ENCODE measurements around the gene HMCN1. TPM values are rescaled to one million over a fixed set of nuclear protein-coding genes. Genes with fewer than 3 reads are reported as not detected.

Gene HMCN1
- polyA plus RNA-seq, 1 donor from 2014 or later: 0.66 TPM

DNA sequence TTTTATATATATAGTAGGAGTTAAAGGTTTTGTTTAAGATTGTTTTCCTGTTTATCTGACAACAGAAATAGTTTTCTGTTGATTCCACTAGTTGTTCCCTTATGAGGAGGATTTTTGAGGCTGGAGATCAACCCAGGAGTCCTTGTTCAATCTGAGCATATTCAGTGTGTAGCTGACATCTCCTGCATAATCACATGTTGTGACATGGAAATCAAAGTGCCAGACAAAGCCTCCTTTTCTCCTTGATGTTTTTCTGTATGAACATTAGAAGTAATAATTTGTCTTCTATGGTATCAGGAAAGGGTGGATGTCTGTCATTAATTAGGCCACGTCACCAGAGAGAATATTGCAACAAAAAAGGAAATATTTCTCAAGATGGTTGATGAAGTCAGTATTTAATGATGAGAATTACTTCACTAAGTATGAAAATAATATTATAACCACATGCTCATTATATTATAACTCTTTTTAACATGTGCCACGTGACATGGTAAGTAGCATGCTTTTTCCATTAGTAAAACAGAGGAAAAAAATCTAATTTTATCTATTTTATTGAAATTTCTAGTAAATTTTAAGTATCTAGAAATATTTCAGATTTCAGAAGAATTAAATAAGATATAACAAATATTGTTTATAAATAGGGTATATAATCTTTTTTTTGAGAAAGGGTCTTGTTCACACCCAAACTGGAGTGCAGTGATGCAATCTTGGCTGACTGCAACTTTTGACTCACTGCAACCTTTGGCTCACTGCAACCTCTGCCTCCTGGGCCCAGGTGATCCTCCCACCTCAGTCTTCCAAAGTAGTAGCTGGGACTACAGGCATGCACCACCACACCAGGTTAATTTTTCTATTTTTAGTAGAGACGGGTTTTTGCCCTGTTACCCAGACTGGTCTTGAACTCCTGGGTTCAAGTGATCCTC is 223.5 kb downstream of the HMCN1 start:
- H2AFZ ChIP-seq (ENCODE audit: low read depth, low read length): no peak overlapping the region
- TF ChIP-seq, protein P1, sequence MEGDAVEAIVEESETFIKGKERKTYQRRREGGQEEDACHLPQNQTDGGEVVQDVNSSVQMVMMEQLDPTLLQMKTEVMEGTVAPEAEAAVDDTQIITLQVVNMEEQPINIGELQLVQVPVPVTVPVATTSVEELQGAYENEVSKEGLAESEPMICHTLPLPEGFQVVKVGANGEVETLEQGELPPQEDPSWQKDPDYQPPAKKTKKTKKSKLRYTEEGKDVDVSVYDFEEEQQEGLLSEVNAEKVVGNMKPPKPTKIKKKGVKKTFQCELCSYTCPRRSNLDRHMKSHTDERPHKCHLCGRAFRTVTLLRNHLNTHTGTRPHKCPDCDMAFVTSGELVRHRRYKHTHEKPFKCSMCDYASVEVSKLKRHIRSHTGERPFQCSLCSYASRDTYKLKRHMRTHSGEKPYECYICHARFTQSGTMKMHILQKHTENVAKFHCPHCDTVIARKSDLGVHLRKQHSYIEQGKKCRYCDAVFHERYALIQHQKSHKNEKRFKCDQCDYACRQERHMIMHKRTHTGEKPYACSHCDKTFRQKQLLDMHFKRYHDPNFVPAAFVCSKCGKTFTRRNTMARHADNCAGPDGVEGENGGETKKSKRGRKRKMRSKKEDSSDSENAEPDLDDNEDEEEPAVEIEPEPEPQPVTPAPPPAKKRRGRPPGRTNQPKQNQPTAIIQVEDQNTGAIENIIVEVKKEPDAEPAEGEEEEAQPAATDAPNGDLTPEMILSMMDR (IDR thresholded peaks at IDR 0.05; ENCODE audit: poor library complexity, severe bottlenecking): no peak
- TF ChIP-seq POLR2AphosphoS5 (IDR thresholded peaks at IDR 0.05) (peak; percentile 61), EP300 (conservative IDR thresholded peaks at IDR 0.05; ENCODE audit: poor library complexity, severe bottlenecking) (peak; percentile 75)
- no peaks in the 10 kb centered on the region for H3K9me2 ChIP-seq (ENCODE audit: insufficient read depth, low read length)
- no peaks in the 10 kb centered on the region for H4K20me1 ChIP-seq (ENCODE audit: insufficient read depth)
- no peaks in the 10 kb centered on the region for H3K79me2 ChIP-seq (replicated peaks; ENCODE audit: insufficient read depth, low read length)
- H3K4me3 ChIP-seq (ENCODE audit: low read length): no peak overlapping the region
- no peak overlapping the region for H3K4me2 ChIP-seq (ENCODE audit: low read length)
- H3K9me3 ChIP-seq (ENCODE audit: low read length): no peaks in the 10 kb centered on the region
- peaks cover 25% of the 10 kb centered on the region for H3K27me3 ChIP-seq (ENCODE audit: insufficient read depth, low read depth, low read length)
- no peak overlapping the region for H3K27ac ChIP-seq (ENCODE audit: low read length)
- no peaks in the 10 kb centered on the region for H3K36me3 ChIP-seq (ENCODE audit: insufficient read depth, low read length)
- no peak overlapping the region for H3K9ac ChIP-seq (ENCODE audit: low read length)
- no peaks in the 10 kb centered on the region for H3F3A ChIP-seq (ENCODE audit: insufficient read depth, low read length, poor library complexity, severe bottlenecking)

DNA sequence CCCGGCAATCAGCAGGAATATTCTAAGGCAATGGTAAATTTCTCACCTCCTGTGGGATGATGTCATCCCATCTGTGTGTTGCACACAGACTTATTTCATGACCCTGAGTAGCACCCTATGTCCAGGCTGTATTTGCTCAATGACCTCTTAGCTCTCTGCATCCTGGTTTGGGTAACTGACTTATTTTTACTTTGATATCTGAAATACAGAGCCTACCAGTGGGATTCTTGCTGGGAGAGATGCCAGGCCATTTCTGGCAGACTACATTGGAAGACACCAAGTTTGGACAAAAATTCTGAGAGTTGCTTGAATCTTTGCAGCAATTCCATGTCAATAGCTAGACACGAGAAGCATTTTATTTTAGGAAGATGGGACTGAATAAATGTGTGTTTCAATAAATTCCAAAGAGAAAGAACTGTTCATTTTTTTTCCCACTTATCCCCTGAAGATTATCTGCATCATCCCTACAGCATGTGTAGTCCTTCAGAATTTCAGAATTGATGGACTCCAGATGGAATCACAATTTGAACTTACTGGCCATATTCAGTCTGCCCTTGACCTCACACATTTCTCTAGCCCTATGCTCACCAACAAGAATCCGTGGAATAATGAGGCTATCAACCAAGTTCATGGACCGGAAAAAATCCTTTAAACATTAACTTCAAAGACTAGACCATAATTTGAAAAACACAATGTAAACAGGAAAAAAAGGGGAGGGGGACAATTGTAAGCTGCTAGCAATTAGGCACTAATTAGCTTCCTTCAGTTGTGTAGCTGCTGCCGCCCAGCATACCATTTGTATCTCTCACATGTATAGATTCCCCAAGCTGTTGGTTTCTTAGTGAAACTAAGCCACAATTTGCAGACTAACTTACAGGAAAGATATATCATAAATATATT is 226.5 kb downstream of the HMCN1 start:
- no peak for TF ChIP-seq TAF1 (IDR thresholded peaks at IDR 0.05; ENCODE audit: low read depth)
- no peak for TF ChIP-seq MXI1 (conservative IDR thresholded peaks at IDR 0.05; ENCODE audit: poor library complexity, severe bottlenecking)
- no peak for TF ChIP-seq RAD21 (conservative IDR thresholded peaks at IDR 0.05)
- TF ChIP-seq, protein P2, sequence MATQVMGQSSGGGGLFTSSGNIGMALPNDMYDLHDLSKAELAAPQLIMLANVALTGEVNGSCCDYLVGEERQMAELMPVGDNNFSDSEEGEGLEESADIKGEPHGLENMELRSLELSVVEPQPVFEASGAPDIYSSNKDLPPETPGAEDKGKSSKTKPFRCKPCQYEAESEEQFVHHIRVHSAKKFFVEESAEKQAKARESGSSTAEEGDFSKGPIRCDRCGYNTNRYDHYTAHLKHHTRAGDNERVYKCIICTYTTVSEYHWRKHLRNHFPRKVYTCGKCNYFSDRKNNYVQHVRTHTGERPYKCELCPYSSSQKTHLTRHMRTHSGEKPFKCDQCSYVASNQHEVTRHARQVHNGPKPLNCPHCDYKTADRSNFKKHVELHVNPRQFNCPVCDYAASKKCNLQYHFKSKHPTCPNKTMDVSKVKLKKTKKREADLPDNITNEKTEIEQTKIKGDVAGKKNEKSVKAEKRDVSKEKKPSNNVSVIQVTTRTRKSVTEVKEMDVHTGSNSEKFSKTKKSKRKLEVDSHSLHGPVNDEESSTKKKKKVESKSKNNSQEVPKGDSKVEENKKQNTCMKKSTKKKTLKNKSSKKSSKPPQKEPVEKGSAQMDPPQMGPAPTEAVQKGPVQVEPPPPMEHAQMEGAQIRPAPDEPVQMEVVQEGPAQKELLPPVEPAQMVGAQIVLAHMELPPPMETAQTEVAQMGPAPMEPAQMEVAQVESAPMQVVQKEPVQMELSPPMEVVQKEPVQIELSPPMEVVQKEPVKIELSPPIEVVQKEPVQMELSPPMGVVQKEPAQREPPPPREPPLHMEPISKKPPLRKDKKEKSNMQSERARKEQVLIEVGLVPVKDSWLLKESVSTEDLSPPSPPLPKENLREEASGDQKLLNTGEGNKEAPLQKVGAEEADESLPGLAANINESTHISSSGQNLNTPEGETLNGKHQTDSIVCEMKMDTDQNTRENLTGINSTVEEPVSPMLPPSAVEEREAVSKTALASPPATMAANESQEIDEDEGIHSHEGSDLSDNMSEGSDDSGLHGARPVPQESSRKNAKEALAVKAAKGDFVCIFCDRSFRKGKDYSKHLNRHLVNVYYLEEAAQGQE (IDR thresholded peaks at IDR 0.05; ENCODE audit: borderline replicate concordance): no peak
- no peak for TF ChIP-seq POLR2AphosphoS5 (IDR thresholded peaks at IDR 0.05)
- TF ChIP-seq, protein P1 (IDR thresholded peaks at IDR 0.05; ENCODE audit: poor library complexity, severe bottlenecking): no peak
- no peak for TF ChIP-seq EP300 (conservative IDR thresholded peaks at IDR 0.05; ENCODE audit: poor library complexity, severe bottlenecking)
- H3F3A ChIP-seq (ENCODE audit: insufficient read depth, low read length, poor library complexity, severe bottlenecking): no peaks in the 10 kb centered on the region
- H2AFZ ChIP-seq (ENCODE audit: low read depth, low read length): no peak overlapping the region
- no peaks in the 10 kb centered on the region for H3K9me2 ChIP-seq (ENCODE audit: insufficient read depth, low read length)
- no peaks in the 10 kb centered on the region for H3K79me2 ChIP-seq (replicated peaks; ENCODE audit: insufficient read depth, low read length)
- no peaks in the 10 kb centered on the region for H4K20me1 ChIP-seq (ENCODE audit: insufficient read depth)
- no peak overlapping the region for H3K4me2 ChIP-seq (ENCODE audit: low read length)
- no peak overlapping the region for H3K4me3 ChIP-seq (ENCODE audit: low read length)
- H3K9me3 ChIP-seq (ENCODE audit: low read length): no peaks in the 10 kb centered on the region
- no peaks in the 10 kb centered on the region for H3K36me3 ChIP-seq (ENCODE audit: insufficient read depth, low read length)
- no peak overlapping the region for H3K27ac ChIP-seq (ENCODE audit: low read length)
- H3K9ac ChIP-seq (ENCODE audit: low read length): no peak overlapping the region
- peaks cover 27% of the 10 kb centered on the region for H3K27me3 ChIP-seq (ENCODE audit: insufficient read depth, low read depth, low read length)
